ENCODE measurements around the gene TBL1XR1.

Gene TBL1XR1

DNA sequence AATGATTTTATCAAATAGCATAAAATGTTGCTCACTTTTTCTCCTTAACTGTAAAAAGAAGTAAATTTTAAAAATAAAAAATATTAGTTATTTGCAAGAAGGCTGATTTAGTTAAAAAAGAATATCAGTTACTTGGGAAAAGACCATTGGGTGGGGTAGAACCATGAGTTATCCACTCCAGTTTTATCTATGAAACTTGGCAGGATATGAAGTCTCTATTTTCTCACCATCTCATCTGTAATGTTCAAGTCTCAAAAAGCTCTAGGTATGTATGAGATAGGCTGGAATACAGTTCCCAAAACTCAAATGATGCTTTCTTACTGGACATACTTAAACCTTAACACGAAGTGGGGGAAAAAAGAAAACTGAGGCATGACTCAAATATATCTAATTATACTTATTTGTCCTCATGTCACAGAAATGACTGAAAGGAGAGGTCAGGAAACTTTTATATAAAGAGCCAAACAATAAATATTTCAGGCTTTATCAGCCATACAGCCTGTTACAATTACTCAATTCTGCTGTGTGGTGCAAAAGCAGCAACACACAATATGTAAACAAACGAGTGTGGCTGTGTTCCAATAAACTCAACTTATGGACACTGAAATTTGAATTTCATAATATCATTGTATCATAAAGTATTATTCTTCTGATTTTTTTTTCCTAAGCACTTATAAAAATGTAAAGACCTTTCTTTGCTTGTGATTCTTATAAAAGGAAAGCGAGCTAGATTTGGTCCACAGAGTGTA lies 131.8 kb downstream of the TBL1XR1 start:
- DNase-seq (ENCODE audit: low read depth in 3 of 3) = no peak

DNA sequence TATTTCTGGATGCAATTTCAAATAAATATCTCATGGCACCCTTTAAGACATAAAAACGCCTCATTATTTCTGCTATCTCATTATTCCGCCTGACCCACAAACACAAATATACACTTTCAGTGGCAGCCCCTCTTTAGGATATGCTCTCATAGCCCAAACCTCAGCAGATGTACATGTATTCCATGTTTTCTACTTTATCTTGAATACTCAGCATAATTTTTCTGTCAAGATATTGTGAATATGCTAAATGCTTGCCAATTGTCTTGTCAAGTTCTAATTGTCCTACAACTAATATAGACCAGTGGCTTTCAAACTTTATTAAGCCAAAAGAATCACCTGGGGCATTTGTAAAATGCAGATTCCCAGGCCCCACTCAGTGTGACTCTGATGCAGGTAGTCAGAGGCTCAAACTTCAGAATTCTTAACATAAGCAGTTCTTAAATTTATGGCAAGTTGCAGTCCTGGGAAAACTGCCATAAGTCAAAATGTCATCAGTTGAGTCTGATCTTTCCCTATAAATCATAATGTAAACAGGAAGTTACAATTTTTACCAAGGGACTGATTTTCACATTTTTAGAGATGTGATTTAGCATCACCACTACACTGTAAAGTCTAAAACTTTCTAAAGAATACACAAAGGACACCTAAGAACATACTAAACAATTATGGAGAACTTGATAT lies 135.1 kb downstream of the TBL1XR1 start:
- no peak for DNase-seq (ENCODE audit: low read depth in 3 of 3)

DNA sequence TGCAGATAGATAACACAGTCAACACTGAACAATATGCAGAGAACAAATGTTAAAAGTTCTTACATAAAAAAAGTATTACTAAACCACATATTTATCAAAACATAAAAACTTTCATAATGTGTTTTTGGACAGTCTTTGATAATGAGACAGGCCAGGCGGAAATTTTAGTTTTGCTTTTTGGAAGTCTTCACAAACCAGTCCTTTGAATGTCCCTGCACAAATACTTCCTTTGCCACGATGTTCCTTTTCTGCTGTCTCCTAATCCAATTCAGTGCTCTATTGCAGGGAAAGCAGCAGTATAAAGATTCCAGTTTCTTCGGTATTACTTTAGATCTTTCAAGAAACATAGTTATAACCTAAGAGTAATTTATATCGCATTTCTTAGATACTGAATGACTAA lies 135.9 kb downstream of the TBL1XR1 start:
- DNase-seq (ENCODE audit: low read depth in 3 of 3) = no peak

- no peak for DNase-seq (ENCODE audit: low read depth in 3 of 3)
Observed at GRCh38 chr3:177060492-177060891, 136.8 kb downstream of the TBL1XR1 start.

DNA sequence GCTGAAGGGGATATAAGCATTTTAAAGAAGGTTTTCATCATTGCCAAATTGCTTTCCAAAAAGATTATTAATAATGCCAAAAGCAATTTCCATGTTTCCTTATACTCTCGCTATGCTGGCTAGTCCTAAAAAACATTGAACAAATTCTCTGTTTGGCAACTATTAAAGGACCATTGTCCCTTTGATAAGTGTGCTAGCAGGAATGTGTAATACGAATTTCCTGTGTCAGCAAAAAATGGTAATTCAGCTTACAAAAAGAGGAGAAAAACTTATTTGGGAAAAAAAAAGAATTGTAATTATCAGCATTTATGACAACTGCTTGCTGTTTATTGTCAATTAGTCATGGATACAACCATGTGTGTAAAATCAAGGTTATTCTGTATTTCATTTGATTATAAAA lies 138.6 kb downstream of the TBL1XR1 start:
- DNase-seq (ENCODE audit: low read depth in 3 of 3) = no peak

- no peak for DNase-seq (ENCODE audit: low read depth in 3 of 3)
Observed at GRCh38 chr3:177057768-177058167, 139.5 kb downstream of the TBL1XR1 start.

GRCh38 chr3:177056927-177057326 lies 140.4 kb downstream of the TBL1XR1 start:
- no peak for DNase-seq (ENCODE audit: low read depth in 3 of 3)

GRCh38 chr3:177055605-177056571 lies 141.4 kb downstream of the TBL1XR1 start:
- no peak for DNase-seq (ENCODE audit: low read depth in 3 of 3)

- DNase-seq (ENCODE audit: low read depth in 3 of 3) = no peak
Observed at GRCh38 chr3:177053107-177053506, 144.2 kb downstream of the TBL1XR1 start.

DNA sequence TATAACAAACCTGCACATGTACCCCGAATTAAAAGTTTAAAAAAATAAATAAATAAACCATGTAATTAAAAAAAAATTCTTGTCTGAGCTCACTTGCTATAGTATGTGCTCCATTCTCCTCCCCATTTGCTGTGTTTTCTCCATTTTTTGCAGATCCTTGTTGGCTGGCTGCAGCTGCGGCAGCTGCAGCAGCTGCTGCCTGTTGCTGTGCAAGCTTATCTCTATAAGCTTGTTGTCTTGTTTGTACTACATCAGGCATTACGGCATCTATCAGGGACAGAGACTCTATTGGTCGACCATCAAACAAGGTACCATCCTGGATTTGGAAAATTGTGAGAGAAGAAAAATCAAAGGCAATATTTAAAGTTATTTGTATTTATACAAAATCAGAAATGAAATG lies 145.9 kb downstream of the TBL1XR1 start:
- DNase-seq (ENCODE audit: low read depth in 3 of 3) = no peak

GRCh38 chr3:177050501-177051237 lies 146.6 kb downstream of the TBL1XR1 start:
- no peak for DNase-seq (ENCODE audit: low read depth in 3 of 3)

DNA sequence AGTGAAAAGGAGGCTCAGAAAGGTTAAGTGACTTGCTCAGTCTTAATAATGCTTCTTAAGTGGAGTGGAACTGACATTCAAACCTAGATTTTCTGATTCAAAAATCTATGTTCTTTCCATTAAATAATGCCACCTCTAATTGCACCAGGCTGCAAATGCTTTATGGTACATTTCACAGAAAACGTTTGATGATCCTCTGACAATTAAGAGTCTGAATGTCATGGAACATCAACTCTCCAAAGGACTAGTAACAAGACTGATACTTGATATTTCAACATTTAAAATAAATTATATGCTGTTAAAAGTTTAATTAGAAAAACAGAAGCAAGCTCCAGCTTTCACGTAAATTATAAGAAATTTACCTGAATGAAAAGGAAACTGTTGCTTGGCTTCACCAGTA lies 151.5 kb downstream of the TBL1XR1 start:
- DNase-seq (ENCODE audit: low read depth in 3 of 3) = no peak

GRCh38 chr3:177045222-177045621 lies 152.1 kb downstream of the TBL1XR1 start:
- DNase-seq (ENCODE audit: low read depth in 3 of 3) = no peak

GRCh38 chr3:177041730-177042551 lies 155.3 kb downstream of the TBL1XR1 start:
- DNase-seq (ENCODE audit: low read depth in 3 of 3) = no peak

- no peak for DNase-seq (ENCODE audit: low read depth in 3 of 3)
Observed at GRCh38 chr3:177041021-177041729, 156.1 kb downstream of the TBL1XR1 start.

GRCh38 chr3:177039490-177040274 lies 157.6 kb downstream of the TBL1XR1 start:
- DNase-seq (ENCODE audit: low read depth in 3 of 3) = no peak

GRCh38 chr3:177037241-177037640 lies 160.0 kb downstream of the TBL1XR1 start:
- DNase-seq (ENCODE audit: low read depth in 3 of 3) = peak in 1 of 3 experiments; percentile 2

DNA sequence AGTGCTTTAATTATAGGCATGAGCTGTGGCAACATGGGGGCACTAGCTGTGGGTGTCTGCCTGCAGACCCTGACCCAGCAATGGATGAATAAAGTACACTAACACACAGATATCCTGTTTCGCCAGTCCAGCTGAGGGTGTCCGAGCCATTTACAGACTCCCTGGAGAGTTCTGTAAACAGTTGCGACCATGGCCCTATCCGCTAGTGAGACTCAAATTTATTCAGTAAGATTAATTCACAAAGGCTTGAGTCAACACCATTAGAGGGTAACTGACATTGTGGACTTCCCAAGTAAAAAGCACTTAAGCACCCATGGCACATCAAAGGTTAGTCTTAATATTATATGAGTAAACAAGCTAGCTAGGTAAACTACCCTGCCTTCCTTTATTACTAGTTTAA lies 161.6 kb downstream of the TBL1XR1 start:
- no peak for DNase-seq (ENCODE audit: low read depth in 3 of 3)

- no peak for DNase-seq (ENCODE audit: low read depth in 3 of 3)
Observed at GRCh38 chr3:177034832-177035475, 162.3 kb downstream of the TBL1XR1 start.
